ENCODE results near the gene KCNE4. TPM values are rescaled to one million over a fixed set of nuclear protein-coding genes. Genes with fewer than 3 reads are reported as not detected.

Gene KCNE4
- total and polyA plus RNA-seq, 4 donors = 4.4 to 21.5 (median 9.8) TPM

DNA sequence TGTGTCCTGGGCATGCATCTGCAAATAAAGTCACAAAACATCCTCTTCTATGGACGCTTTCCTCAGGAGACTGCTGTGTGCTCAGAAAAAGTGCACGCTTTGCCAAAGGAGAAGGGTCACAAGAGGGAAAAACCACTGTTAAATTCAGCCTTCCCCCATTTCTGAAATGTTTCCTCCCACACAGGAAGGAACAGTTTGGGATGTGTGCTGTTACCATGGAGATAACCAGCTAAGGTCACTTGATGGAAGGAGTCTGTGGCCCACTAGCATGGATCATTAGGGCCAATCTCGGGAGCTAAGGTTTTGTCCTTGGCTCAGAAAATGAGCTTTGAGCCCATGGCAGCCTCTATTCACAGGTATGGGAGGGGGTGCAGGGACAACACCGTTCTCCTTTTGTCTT is 5.6 kb downstream of the KCNE4 start:
- H3K9me3 ChIP-seq (ENCODE audit: control insufficient read depth, low read length) = no peaks in the 10 kb centered on the region
- no peak for DNase-seq
- no peak overlapping the region for H3K27ac ChIP-seq (ENCODE audit: low read depth in 1 of 2, low read length in 2 of 2)
- 68 to 73% methylated on average over 4 of the region's 4 CpGs for WGBS, 2 donors
- peaks cover 3 to 17% of the 10 kb centered on the region in 2 donors for H3K4me1 ChIP-seq (ENCODE audit: control insufficient read depth in 1 of 2, insufficient read depth in 2 of 2, low read length in 2 of 2)
- no peaks in the 10 kb centered on the region for H3K36me3 ChIP-seq (ENCODE audit: control insufficient read depth in 1 of 2, insufficient read depth in 2 of 2, low read length in 1 of 2)
- no peaks in the 10 kb centered on the region for H3K27me3 ChIP-seq (ENCODE audit: control insufficient read depth in 1 of 2, insufficient read depth in 2 of 2, low read length in 1 of 2)
- intact Hi-C loops (cut with DNase I) = loop anchor here (5.0 to 10.0 kb wide), 3 partner anchors 45 to 407 kb away; no protein-coding TSS in a partner anchor
- ATAC-seq (ENCODE audit: low FRiP score) = no peak
- no peak overlapping the region for H3K4me3 ChIP-seq (ENCODE audit: low read length in 2 of 2)

DNA sequence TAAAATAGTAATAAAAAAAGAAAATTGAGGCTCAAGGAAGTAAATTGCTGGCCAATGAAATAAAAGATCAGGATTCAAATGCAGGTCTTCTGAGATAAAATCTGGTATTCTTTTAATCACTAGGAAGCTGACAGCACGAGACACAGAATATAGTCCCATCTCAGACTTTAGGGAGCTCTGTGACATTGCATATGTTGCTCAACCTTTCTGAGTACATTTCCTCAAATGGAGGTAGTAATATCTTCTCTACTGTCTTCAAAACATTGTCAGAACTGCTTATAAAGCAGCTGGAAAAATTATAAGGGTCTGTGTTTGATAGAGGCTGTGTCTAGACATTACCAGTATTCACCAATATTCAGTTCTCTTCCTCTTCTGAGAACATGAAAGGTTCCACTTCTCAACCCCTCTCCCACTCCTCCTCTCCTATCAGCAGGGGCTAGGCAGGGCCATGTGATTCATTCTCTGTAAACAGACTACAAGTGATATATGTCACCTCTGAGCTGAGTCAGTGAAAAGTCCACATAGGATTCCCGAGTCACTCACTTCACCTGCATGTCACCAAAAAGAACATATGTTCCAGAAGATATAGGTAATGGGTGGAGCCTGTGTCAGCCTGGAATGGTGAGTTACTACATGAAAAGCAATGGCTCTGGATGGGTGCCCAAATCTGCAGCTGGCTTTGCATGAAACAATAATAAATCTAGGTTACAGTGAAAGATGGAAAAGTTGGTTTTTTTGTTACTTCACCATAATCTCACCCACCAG is 7.1 kb downstream of the KCNE4 start:
- intact Hi-C loops (cut with DNase I) = loop anchor here (5.0 to 10.0 kb wide), 3 partner anchors 43 to 406 kb away; no protein-coding TSS in a partner anchor
- Histone ChIP-seq H3K27ac (ENCODE audit: low read depth in 1 of 2, low read length in 2 of 2) (no peak overlapping the region), H3K9me3 (ENCODE audit: control insufficient read depth, low read length) (no peaks in the 10 kb centered on the region), H3K4me1 (ENCODE audit: control insufficient read depth in 1 of 2, insufficient read depth in 2 of 2, low read length in 2 of 2) (peaks cover 3 to 17% of the 10 kb centered on the region in 2 donors), H3K27me3 (ENCODE audit: control insufficient read depth in 1 of 2, insufficient read depth in 2 of 2, low read length in 1 of 2) (no peaks in the 10 kb centered on the region), H3K36me3 (ENCODE audit: control insufficient read depth in 1 of 2, insufficient read depth in 2 of 2, low read length in 1 of 2) (no peaks in the 10 kb centered on the region), H3K4me3 (ENCODE audit: low read length in 2 of 2) (no peak overlapping the region)
- 64 to 75% methylated on average over 2 of the region's 2 CpGs for WGBS, 2 donors
- ATAC-seq (ENCODE audit: low FRiP score) (no peak), DNase-seq (no peak)

GRCh38 chr2:223060201-223060825 is 8.3 kb downstream of the KCNE4 start:
- peaks cover 3 to 17% of the 10 kb centered on the region in 2 donors for H3K4me1 ChIP-seq (ENCODE audit: control insufficient read depth in 1 of 2, insufficient read depth in 2 of 2, low read length in 2 of 2)
- no peak overlapping the region for H3K4me3 ChIP-seq (ENCODE audit: low read length in 2 of 2)
- WGBS, 2 donors = 89 to 91% methylated on average over 4 of the region's 4 CpGs
- no peaks in the 10 kb centered on the region for H3K9me3 ChIP-seq (ENCODE audit: control insufficient read depth, low read length)
- no peaks in the 10 kb centered on the region for H3K27me3 ChIP-seq (ENCODE audit: control insufficient read depth in 1 of 2, insufficient read depth in 2 of 2, low read length in 1 of 2)
- no peak overlapping the region for H3K27ac ChIP-seq (ENCODE audit: low read depth in 1 of 2, low read length in 2 of 2)
- H3K36me3 ChIP-seq (ENCODE audit: control insufficient read depth in 1 of 2, insufficient read depth in 2 of 2, low read length in 1 of 2) = no peaks in the 10 kb centered on the region
- ATAC-seq (ENCODE audit: low FRiP score) = no peak
- DNase-seq = no peak
- intact Hi-C loops (cut with DNase I) = no loop called here

DNA sequence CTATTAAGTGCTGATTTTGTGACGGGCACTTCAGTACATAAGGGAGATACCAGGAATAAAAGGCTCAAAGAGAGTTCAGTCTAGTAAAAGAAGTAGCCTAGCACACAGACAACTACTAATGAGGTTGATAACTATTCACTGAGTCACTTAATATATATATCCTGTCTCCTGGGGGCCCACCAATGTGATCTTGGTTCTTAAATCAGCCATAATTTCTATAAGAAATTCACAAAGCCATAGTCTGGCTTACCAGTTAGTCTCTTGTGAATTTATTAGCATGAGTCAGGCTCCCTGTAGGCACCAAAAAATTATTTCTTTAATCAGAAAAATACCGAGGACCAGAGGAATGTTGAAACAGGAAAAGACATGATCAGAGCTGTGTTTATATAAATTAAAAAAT is 10.4 kb downstream of the KCNE4 start:
- Histone ChIP-seq H3K27ac (ENCODE audit: low read depth in 1 of 2, low read length in 2 of 2) (no peak overlapping the region), H3K36me3 (ENCODE audit: control insufficient read depth in 1 of 2, insufficient read depth in 2 of 2, low read length in 1 of 2) (no peaks in the 10 kb centered on the region), H3K9me3 (ENCODE audit: control insufficient read depth, low read length) (no peaks in the 10 kb centered on the region), H3K4me1 (ENCODE audit: control insufficient read depth in 1 of 2, insufficient read depth in 2 of 2, low read length in 2 of 2) (no peaks in the 10 kb centered on the region), H3K4me3 (ENCODE audit: low read length in 2 of 2) (no peak overlapping the region), H3K27me3 (ENCODE audit: control insufficient read depth in 1 of 2, insufficient read depth in 2 of 2, low read length in 1 of 2) (no peaks in the 10 kb centered on the region)
- ATAC-seq (ENCODE audit: low FRiP score) (no peak), DNase-seq (no peak)
- intact Hi-C loops (cut with DNase I) = no loop called here
- 49 to 52% methylated on average over 2 of the region's 2 CpGs for WGBS, 2 donors

GRCh38 chr2:223065107-223065506 is 13.1 kb downstream of the KCNE4 start:
- ATAC-seq (ENCODE audit: low FRiP score) (no peak), DNase-seq (no peak)
- H3K36me3 ChIP-seq (ENCODE audit: control insufficient read depth in 1 of 2, insufficient read depth in 2 of 2, low read length in 1 of 2) = no peaks in the 10 kb centered on the region
- no peak overlapping the region for H3K4me3 ChIP-seq (ENCODE audit: low read length in 2 of 2)
- no peaks in the 10 kb centered on the region for H3K27me3 ChIP-seq (ENCODE audit: control insufficient read depth in 1 of 2, insufficient read depth in 2 of 2, low read length in 1 of 2)
- intact Hi-C loops (cut with DNase I) = no loop called here
- no peaks in the 10 kb centered on the region for H3K4me1 ChIP-seq (ENCODE audit: control insufficient read depth in 1 of 2, insufficient read depth in 2 of 2, low read length in 2 of 2)
- H3K27ac ChIP-seq (ENCODE audit: low read depth in 1 of 2, low read length in 2 of 2) = no peak overlapping the region
- WGBS, 2 donors = 90 to 91% methylated on average over 5 of the region's 5 CpGs
- H3K9me3 ChIP-seq (ENCODE audit: control insufficient read depth, low read length) = no peaks in the 10 kb centered on the region

- no peak overlapping the region for H3K27ac ChIP-seq (ENCODE audit: low read depth in 1 of 2, low read length in 2 of 2)
- H3K4me1 ChIP-seq (ENCODE audit: control insufficient read depth in 1 of 2, insufficient read depth in 2 of 2, low read length in 2 of 2) = no peaks in the 10 kb centered on the region
- no peaks in the 10 kb centered on the region for H3K36me3 ChIP-seq (ENCODE audit: control insufficient read depth in 1 of 2, insufficient read depth in 2 of 2, low read length in 1 of 2)
- 91 to 93% methylated on average over 5 of the region's 5 CpGs for WGBS, 2 donors
- DNase-seq (no peak), ATAC-seq (ENCODE audit: low FRiP score) (no peak)
- H3K9me3 ChIP-seq (ENCODE audit: control insufficient read depth, low read length) = no peaks in the 10 kb centered on the region
- intact Hi-C loops (cut with DNase I) = no loop called here
- H3K27me3 ChIP-seq (ENCODE audit: control insufficient read depth in 1 of 2, insufficient read depth in 2 of 2, low read length in 1 of 2) = no peaks in the 10 kb centered on the region
- no peak overlapping the region for H3K4me3 ChIP-seq (ENCODE audit: low read length in 2 of 2)
These were observed 14.7 kb downstream of the KCNE4 start for GRCh38 chr2:223066721-223067120.

- no peaks in the 10 kb centered on the region for H3K36me3 ChIP-seq (ENCODE audit: control insufficient read depth in 1 of 2, insufficient read depth in 2 of 2, low read length in 1 of 2)
- intact Hi-C loops (cut with DNase I) = no loop called here
- H3K27me3 ChIP-seq (ENCODE audit: control insufficient read depth in 1 of 2, insufficient read depth in 2 of 2, low read length in 1 of 2) = no peaks in the 10 kb centered on the region
- 1 to 5% methylated on average over 2 of the region's 2 CpGs for WGBS, 2 donors
- no peak overlapping the region for H3K4me3 ChIP-seq (ENCODE audit: low read length in 2 of 2)
- ATAC-seq (ENCODE audit: low FRiP score) = no peak
- no peak for DNase-seq
- no peaks in the 10 kb centered on the region for H3K4me1 ChIP-seq (ENCODE audit: control insufficient read depth in 1 of 2, insufficient read depth in 2 of 2, low read length in 2 of 2)
- no peaks in the 10 kb centered on the region for H3K9me3 ChIP-seq (ENCODE audit: control insufficient read depth, low read length)
- H3K27ac ChIP-seq (ENCODE audit: low read depth in 1 of 2, low read length in 2 of 2) = no peak overlapping the region
These were observed 16.1 kb downstream of the KCNE4 start for GRCh38 chr2:223068071-223068470.

DNA sequence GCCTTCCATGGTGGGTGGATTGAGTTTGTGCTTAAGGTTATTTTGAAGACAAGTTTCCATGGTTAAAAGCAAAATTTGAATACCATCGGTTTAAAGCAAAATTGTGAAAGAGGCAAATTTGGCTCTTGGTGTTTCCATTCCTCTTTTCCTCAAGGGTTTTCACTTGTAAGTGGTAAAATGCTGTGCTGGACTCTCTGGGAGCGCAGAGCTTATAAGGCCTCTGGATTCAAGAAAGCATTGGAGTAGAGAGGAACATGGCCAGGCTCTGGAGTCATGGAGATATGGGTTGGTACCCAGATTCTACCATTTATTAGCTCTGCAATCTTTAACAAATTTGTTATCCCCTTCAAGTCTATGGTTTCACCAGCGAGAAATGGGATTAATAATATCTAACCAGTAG is 17.5 kb downstream of the KCNE4 start:
- 96 to 98% methylated on average over 3 of the region's 3 CpGs for WGBS, 2 donors
- peak; percentile 52 for ATAC-seq (ENCODE audit: low FRiP score)

GRCh38 chr2:223069988-223070387 is 18.0 kb downstream of the KCNE4 start:
- 96 to 99% methylated on average over 1 of the region's 1 CpG for WGBS, 2 donors
- DNase-seq = no peak
- H3K4me1 ChIP-seq (ENCODE audit: control insufficient read depth in 1 of 2, insufficient read depth in 2 of 2, low read length in 2 of 2) = no peaks in the 10 kb centered on the region
- H3K4me3 ChIP-seq (ENCODE audit: low read length in 2 of 2) = no peak overlapping the region
- intact Hi-C loops (cut with DNase I) = no loop called here
- ATAC-seq (ENCODE audit: low FRiP score) = no peak
- H3K36me3 ChIP-seq (ENCODE audit: control insufficient read depth in 1 of 2, insufficient read depth in 2 of 2, low read length in 1 of 2) = no peaks in the 10 kb centered on the region
- no peak overlapping the region for H3K27ac ChIP-seq (ENCODE audit: low read depth in 1 of 2, low read length in 2 of 2)
- no peaks in the 10 kb centered on the region for H3K9me3 ChIP-seq (ENCODE audit: control insufficient read depth, low read length)
- no peaks in the 10 kb centered on the region for H3K27me3 ChIP-seq (ENCODE audit: control insufficient read depth in 1 of 2, insufficient read depth in 2 of 2, low read length in 1 of 2)

More for the DNA sequence above, 17.5 kb downstream of the KCNE4 start:
- intact Hi-C loops (cut with DNase I) = no loop called here
- Histone ChIP-seq H3K27me3 (ENCODE audit: control insufficient read depth in 1 of 2, insufficient read depth in 2 of 2, low read length in 1 of 2) (no peaks in the 10 kb centered on the region), H3K9me3 (ENCODE audit: control insufficient read depth, low read length) (no peaks in the 10 kb centered on the region), H3K4me1 (ENCODE audit: control insufficient read depth in 1 of 2, insufficient read depth in 2 of 2, low read length in 2 of 2) (no peaks in the 10 kb centered on the region), H3K4me3 (ENCODE audit: low read length in 2 of 2) (no peak overlapping the region), H3K27ac (ENCODE audit: low read depth in 1 of 2, low read length in 2 of 2) (no peak overlapping the region), H3K36me3 (ENCODE audit: control insufficient read depth in 1 of 2, insufficient read depth in 2 of 2, low read length in 1 of 2) (no peaks in the 10 kb centered on the region)
- DNase-seq = no peak
